Measurements from ENCODE around the gene ZBTB16. TPM values are rescaled to one million over a fixed set of nuclear protein-coding genes. Genes with fewer than 3 reads are reported as not detected.

Gene ZBTB16
- total RNA-seq, 1 donor from 2014 or later, result 17.7 TPM

DNA sequence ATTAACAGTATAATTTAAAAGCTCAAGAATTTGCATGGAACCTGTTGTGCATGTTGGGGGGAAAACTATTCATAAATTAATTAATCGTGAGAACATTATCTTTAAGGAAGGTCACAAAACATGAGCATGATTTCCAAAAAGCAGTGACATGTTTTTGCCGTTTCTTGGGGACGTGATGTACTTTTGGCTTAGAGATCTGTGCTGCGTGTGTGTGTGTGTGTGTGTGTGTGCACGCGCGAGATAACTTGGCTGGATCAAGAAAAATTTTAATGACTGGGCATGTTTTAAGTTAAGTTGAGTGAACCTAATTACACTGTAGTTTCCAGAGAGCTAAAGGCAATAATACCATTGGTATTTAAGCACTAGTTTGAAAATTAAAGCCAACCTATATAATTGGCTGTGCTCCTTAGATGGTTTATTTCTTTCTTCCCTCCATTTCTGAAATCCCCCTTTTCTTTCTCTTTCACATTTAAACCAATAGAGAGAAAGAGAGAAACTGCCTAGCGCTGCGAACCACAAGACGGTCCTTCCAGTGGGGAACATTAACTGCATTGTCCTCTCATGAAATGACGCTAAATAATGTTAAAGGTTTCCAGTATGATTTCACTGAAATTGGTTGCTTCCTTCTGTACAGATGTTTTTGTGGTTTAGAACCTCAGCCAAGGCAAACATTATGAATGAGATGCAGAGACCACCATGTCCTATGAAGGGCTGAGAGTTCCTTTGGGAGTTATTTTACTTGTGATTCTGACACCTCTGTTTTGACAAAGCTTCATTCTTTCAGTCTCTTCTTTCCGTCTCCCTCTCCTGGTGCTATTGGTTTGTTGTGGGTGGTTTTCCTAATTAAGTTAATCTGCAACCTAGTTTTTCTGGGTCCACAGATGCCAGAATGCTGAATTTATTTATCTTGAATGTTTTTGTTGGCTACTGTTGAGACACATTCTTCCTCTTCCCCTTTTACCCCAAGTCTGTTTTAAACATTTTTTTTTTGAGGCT lies 51.7 kb downstream of the ZBTB16 start:
- Histone ChIP-seq H3K4me1 (peaks cover 68% of the 10 kb centered on the region), H3K27me3 (no peaks in the 10 kb centered on the region), H3K79me2 (ENCODE audit: low read depth) (peaks cover 39% of the 10 kb centered on the region), H3K4me2 (peak overlapping the region; percentile 15), H4K20me1 (ENCODE audit: low read depth) (peaks cover 47% of the 10 kb centered on the region), H3K9me3 (ENCODE audit: low read depth) (no peaks in the 10 kb centered on the region), H3F3A (ENCODE audit: low read depth) (peaks cover 7% of the 10 kb centered on the region), H2AFZ (replicated peaks) (no peak overlapping the region), H3K4me3 (no peak overlapping the region), H3K36me3 (no peaks in the 10 kb centered on the region), H3K27ac (no peak overlapping the region), H3K9ac (no peak overlapping the region)
- TF ChIP-seq, protein P1, sequence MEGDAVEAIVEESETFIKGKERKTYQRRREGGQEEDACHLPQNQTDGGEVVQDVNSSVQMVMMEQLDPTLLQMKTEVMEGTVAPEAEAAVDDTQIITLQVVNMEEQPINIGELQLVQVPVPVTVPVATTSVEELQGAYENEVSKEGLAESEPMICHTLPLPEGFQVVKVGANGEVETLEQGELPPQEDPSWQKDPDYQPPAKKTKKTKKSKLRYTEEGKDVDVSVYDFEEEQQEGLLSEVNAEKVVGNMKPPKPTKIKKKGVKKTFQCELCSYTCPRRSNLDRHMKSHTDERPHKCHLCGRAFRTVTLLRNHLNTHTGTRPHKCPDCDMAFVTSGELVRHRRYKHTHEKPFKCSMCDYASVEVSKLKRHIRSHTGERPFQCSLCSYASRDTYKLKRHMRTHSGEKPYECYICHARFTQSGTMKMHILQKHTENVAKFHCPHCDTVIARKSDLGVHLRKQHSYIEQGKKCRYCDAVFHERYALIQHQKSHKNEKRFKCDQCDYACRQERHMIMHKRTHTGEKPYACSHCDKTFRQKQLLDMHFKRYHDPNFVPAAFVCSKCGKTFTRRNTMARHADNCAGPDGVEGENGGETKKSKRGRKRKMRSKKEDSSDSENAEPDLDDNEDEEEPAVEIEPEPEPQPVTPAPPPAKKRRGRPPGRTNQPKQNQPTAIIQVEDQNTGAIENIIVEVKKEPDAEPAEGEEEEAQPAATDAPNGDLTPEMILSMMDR (IDR thresholded peaks at IDR 0.05), result no peak
- TF ChIP-seq EZH2 (IDR thresholded peaks at IDR 0.05), result no peak
- TF ChIP-seq EZH2phosphoT487 (IDR thresholded peaks at IDR 0.05), result no peak
- Mint-ChIP-seq H3K9me3 (no peaks in the 10 kb centered on the region), H3K4me1 (peaks cover 73% of the 10 kb centered on the region), H3K4me3 (no peak overlapping the region), H3K27ac (peak overlapping the region; percentile 1), H3K36me3 (peaks cover 28% of the 10 kb centered on the region), H3K27me3 (ENCODE audit: insufficient read depth, low read depth) (peaks cover 2% of the 10 kb centered on the region)
- no peak for DNase-seq (ENCODE audit: low spot score)

DNA sequence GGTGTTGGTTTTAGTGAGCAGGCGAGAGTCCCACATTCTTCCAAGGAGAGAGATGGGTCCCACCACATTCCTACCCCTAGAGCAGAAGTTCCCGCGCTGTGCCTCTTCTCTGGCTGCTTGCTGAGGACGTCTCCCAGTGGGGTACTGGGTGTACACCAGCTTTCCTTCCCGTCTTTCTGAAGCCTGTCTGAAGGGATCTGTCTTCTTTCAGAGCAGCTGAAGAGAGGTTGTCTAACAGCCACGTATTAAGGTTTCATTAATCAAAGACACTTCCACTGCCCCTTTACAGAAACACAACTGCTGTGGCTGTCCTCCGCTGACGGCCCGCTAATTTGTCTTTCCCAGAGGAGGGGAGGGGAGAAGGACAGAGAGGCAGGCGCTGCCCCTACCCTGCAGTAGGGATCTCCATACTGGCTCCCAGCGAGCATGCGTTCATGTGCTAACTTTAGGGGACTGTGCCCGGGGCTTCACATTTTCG lies 56.0 kb downstream of the ZBTB16 start:
- Histone ChIP-seq H3K36me3 (no peaks in the 10 kb centered on the region), H3K27ac (peak overlapping the region; percentile 66), H3K27me3 (no peaks in the 10 kb centered on the region), H2AFZ (replicated peaks) (no peak overlapping the region), H3F3A (ENCODE audit: low read depth) (peaks cover 7% of the 10 kb centered on the region), H3K4me2 (peak overlapping the region; percentile 28), H3K9me3 (ENCODE audit: low read depth) (no peaks in the 10 kb centered on the region), H3K4me3 (no peak overlapping the region), H4K20me1 (ENCODE audit: low read depth) (peaks cover 16% of the 10 kb centered on the region), H3K79me2 (ENCODE audit: low read depth) (peaks cover 26% of the 10 kb centered on the region), H3K4me1 (peaks cover 42% of the 10 kb centered on the region), H3K9ac (no peak overlapping the region)
- peaks cover 66% of the 10 kb centered on the region for H3K4me1 Mint-ChIP-seq
- H3K27me3 Mint-ChIP-seq (ENCODE audit: insufficient read depth, low read depth), result peaks cover 2% of the 10 kb centered on the region
- no peak overlapping the region for H3K4me3 Mint-ChIP-seq
- H3K36me3 Mint-ChIP-seq, result peaks cover 33% of the 10 kb centered on the region
- peak; percentile 53 for DNase-seq (ENCODE audit: low spot score)
- peaks cover 4% of the 10 kb centered on the region for H3K9me3 Mint-ChIP-seq
- H3K27ac Mint-ChIP-seq, result peak overlapping the region; percentile 74
- no peak for TF ChIP-seq EZH2 (IDR thresholded peaks at IDR 0.05)
- TF ChIP-seq, protein P1 (IDR thresholded peaks at IDR 0.05), result no peak
- TF ChIP-seq EZH2phosphoT487 (IDR thresholded peaks at IDR 0.05), result no peak

DNA sequence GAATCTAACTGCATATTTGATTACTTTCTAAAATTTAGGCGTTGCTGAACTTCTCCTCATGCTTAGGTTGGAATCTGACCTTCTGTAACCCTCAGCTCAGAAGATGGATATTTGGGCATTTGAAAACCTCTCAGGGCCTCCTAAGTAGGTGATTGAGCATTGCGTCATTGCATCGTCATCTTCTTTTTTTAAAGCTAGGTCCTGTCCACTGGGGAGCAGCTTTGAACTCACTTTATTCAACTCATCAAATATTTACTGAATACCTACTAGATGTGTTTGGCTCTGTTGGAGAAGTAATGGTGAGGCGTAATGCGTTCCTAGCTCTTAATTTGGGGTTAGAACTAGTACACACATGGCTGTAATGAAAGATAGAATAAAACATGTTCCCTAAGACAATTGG lies 56.8 kb downstream of the ZBTB16 start:
- Histone ChIP-seq H3K27ac (no peak overlapping the region), H3K9me3 (ENCODE audit: low read depth) (no peaks in the 10 kb centered on the region), H3K27me3 (no peaks in the 10 kb centered on the region), H3K4me2 (no peak overlapping the region), H3K4me3 (no peak overlapping the region), H3K9ac (no peak overlapping the region), H4K20me1 (ENCODE audit: low read depth) (peaks cover 15% of the 10 kb centered on the region), H3K79me2 (ENCODE audit: low read depth) (peaks cover 20% of the 10 kb centered on the region), H2AFZ (replicated peaks) (no peak overlapping the region), H3K4me1 (peaks cover 34% of the 10 kb centered on the region), H3K36me3 (no peaks in the 10 kb centered on the region), H3F3A (ENCODE audit: low read depth) (peaks cover 7% of the 10 kb centered on the region)
- H3K27me3 Mint-ChIP-seq (ENCODE audit: insufficient read depth, low read depth), result peaks cover 2% of the 10 kb centered on the region
- TF ChIP-seq, protein P1 (IDR thresholded peaks at IDR 0.05), result no peak
- no peak for TF ChIP-seq EZH2 (IDR thresholded peaks at IDR 0.05)
- TF ChIP-seq EZH2phosphoT487 (IDR thresholded peaks at IDR 0.05), result no peak
- no peak overlapping the region for H3K4me3 Mint-ChIP-seq
- no peak overlapping the region for H3K27ac Mint-ChIP-seq
- peaks cover 4% of the 10 kb centered on the region for H3K9me3 Mint-ChIP-seq
- peaks cover 33% of the 10 kb centered on the region for H3K36me3 Mint-ChIP-seq
- H3K4me1 Mint-ChIP-seq, result peaks cover 57% of the 10 kb centered on the region
- DNase-seq (ENCODE audit: low spot score), result no peak

Measured in neural progenitor cell (in vitro differentiated cells).